Measurements from ENCODE around the gene CDC42BPB. TPM values are rescaled to one million over a fixed set of nuclear protein-coding genes. Genes with fewer than 3 reads are reported as not detected.

Gene CDC42BPB
- total and polyA plus RNA-seq, 2 of the 13 experiments (the other 11 are each of a cell fraction or from before 2014, with no cell fraction given): 19.7 to 32.3 TPM

- H3K27ac ChIP-seq (ENCODE audit: extremely low read length, insufficient read depth, low read length): no peak overlapping the region
- H3K4me2 ChIP-seq (ENCODE audit: low read depth, low read length): no peak overlapping the region
- FAIRE-seq (no peak), ATAC-seq (no peak), DNase-seq (ENCODE audit: low spot score) (no peak)
- H3K4me3 ChIP-seq (replicated peaks in 1 of 3; ENCODE audit: insufficient read depth in 1 of 3, low read depth in 2 of 3, low read length in 3 of 3): no peak overlapping the region
- H3K4me1 ChIP-seq (ENCODE audit: insufficient read depth, low read length): peaks cover 9% of the 10 kb centered on the region; the same call in 1 of the 2 replicates
- no peaks in the 10 kb centered on the region for H4K20me1 ChIP-seq (ENCODE audit: insufficient read depth, low read length)
- H3K9ac ChIP-seq (ENCODE audit: insufficient read depth, low read depth, low read length): no peak overlapping the region
- no peaks in the 10 kb centered on the region for H3K79me2 ChIP-seq (ENCODE audit: insufficient read depth, low read length)
- in situ Hi-C loops (cut with HindIII; ENCODE audit: extremely low pct_ligation_motif_present, low pct_unique_long_range_greater_than_20kb) (no loop called here), intact Hi-C loops (cut with micrococcal nuclease; ENCODE audit: unreplicated experiment) (no loop called here)
- H3K36me3 ChIP-seq (replicated peaks in 1 of 2; ENCODE audit: control insufficient read depth in 1 of 2, insufficient read depth in 2 of 2, low read length in 2 of 2): peaks cover 0 to 4% of the 10 kb centered on the region in 2 experiments; a peak in 2 of 5 replicates
- H2AFZ ChIP-seq (ENCODE audit: low read length): no peak overlapping the region
- no peaks in the 10 kb centered on the region for H3K27me3 ChIP-seq (ENCODE audit: control insufficient read depth in 1 of 2, insufficient read depth in 2 of 2, low read length in 2 of 2)
- no TSS peak for BruUV-seq (replicated peaks)
- CTCF ChIA-PET (ENCODE audit: low intra/inter-chr PET ratio, low total read pairs): no interaction called here
- POLR2A ChIA-PET: no interaction called here
- no peaks in the 10 kb centered on the region for H3K9me3 ChIP-seq (ENCODE audit: low read length)
- 94% methylated on average over 5 of the region's 12 CpGs for WGBS (ENCODE audit: low lambda C conversion rate)
- TF ChIP-seq PAX8 (CRISPR knock-in tag; IDR thresholded peaks at IDR 0.05; ENCODE audit: borderline replicate concordance): no peak
- no peak for TF ChIP-seq SP1 (IDR thresholded peaks at IDR 0.05)
- no peak for TF ChIP-seq SP1 (CRISPR knock-in tag; IDR thresholded peaks at IDR 0.05)
- no peak for TF ChIP-seq EZH2 (conservative IDR thresholded peaks at IDR 0.05; ENCODE audit: low read depth, low read length)
- no peak for TF ChIP-seq SPEN (CRISPR knock-in tag; IDR thresholded peaks at IDR 0.05; ENCODE audit: low read depth)
- TF ChIP-seq POLR2G (IDR thresholded peaks at IDR 0.05; ENCODE audit: low read depth, low read length): no peak
- no peak for TF ChIP-seq ZNF382 (CRISPR knock-in tag; IDR thresholded peaks at IDR 0.05; ENCODE audit: borderline replicate concordance)
- TF ChIP-seq CSRNP2 (CRISPR knock-in tag; conservative IDR thresholded peaks at IDR 0.05; ENCODE audit: low read depth): no peak
- no peak for TF ChIP-seq ZNF510 (CRISPR knock-in tag; IDR thresholded peaks at IDR 0.05; ENCODE audit: low read depth)
- no peak for TF ChIP-seq ZNF18 (CRISPR knock-in tag; IDR thresholded peaks at IDR 0.05; ENCODE audit: insufficient replicate concordance)
- TF ChIP-seq ZNF546 (CRISPR knock-in tag; conservative IDR thresholded peaks at IDR 0.05): no peak
- TF ChIP-seq SIX4 (CRISPR knock-in tag; IDR thresholded peaks at IDR 0.05): no peak
- no peak for TF ChIP-seq ZNF317 (CRISPR knock-in tag; IDR thresholded peaks at IDR 0.05)
- TF ChIP-seq MZF1 (CRISPR knock-in tag; IDR thresholded peaks at IDR 0.05; ENCODE audit: borderline replicate concordance): no peak
- TF ChIP-seq ZNF484 (CRISPR knock-in tag; IDR thresholded peaks at IDR 0.05; ENCODE audit: borderline replicate concordance, low read depth): no peak
- no peak for TF ChIP-seq ZNF124 (CRISPR knock-in tag; IDR thresholded peaks at IDR 0.05)
- no peak for TF ChIP-seq HNF1A (IDR thresholded peaks at IDR 0.05; ENCODE audit: low read depth)
- no peak for TF ChIP-seq HNF1A (CRISPR knock-in tag; IDR thresholded peaks at IDR 0.05; ENCODE audit: borderline replicate concordance)
- TF ChIP-seq ZNF331 (CRISPR knock-in tag; IDR thresholded peaks at IDR 0.05): no peak
Measured at GRCh38 chr14:102938191-102938590, 119.2 kb downstream of the CDC42BPB start.
